HepG2 (cell line): ENCODE results near the gene PRSS21. TPM values are rescaled to one million over a fixed set of nuclear protein-coding genes. Genes with fewer than 3 reads are reported as not detected.

ENCODE experiments used
- ATAC-seq: fragments of 200-7000 bp; cut with Tn5 transposase; 3 replicates; pipeline ENCODE4 v1.9.1; 2020; ENCODE audit warnings: mild to moderate bottlenecking, moderate library complexity
- BruUV-seq: library from RNA; stranded (reverse); fragments of 400-500 nt; replicated peaks from 2 replicates; lab custom pipeline; 2021; lab: Mats Ljungman, UMichigan
- CTCF ChIA-PET: fragments of 300-600 bp; formaldehyde crosslinking; extraction: SDS; loops from one replicate; lab custom pipeline; 2021; ENCODE audit warnings: low total read pairs, inconsistent platforms, low intra/inter-chr PET ratio; lab: Yijun Ruan, JAX
- POLR2A ChIA-PET: fragments of 350-600 bp; sonication (Branson Sonifier 250); formaldehyde crosslinking; loops from one replicate; lab custom pipeline; 2020; ENCODE audit warnings: antibody characterized with exemption, inconsistent platforms; lab: Yijun Ruan, JAX
- DNase-seq: peaks from one replicate; pipeline ENCODE4 v3.0.0-alpha.2; 2015; ENCODE audit warnings: low spot score
- FAIRE-seq: peaks from 3 replicates; lab custom pipeline; 2011; peaks lifted over from hg19 to GRCh38; lab: Jason Lieb, UNC
- H2AFZ ChIP-seq: one replicate; pipeline ENCODE4 v1.6.1; 2011; ENCODE audit warnings: low read length, inconsistent platforms
- H3K27ac ChIP-seq: fragments of 300-600 bp; 3 replicates; pipeline ENCODE4 v1.8.0; 2011; ENCODE audit warnings: mixed run types, mild to moderate bottlenecking, mixed read lengths, low read length, inconsistent platforms; ENCODE audit not compliant: insufficient read depth; ENCODE audit errors: extremely low read length
- H3K27me3 ChIP-seq, 2 experiments: fragments of 200-600 bp in 1 of 2; 2 replicates in 1 of 2; 3 replicates in 1 of 2; pipeline versions ENCODE4 v1.6.0 to v1.8.0; 2011; ENCODE audit warnings: low read length in 2 of 2, mild to moderate bottlenecking in 2 of 2, moderate library complexity in 2 of 2, inconsistent platforms in 1 of 2; ENCODE audit not compliant: insufficient read depth in 2 of 2, control insufficient read depth in 1 of 2
- H3K36me3 ChIP-seq, 2 experiments: fragments of 200-600 bp in 1 of 2; replicated peaks in 1 of 2; 2 replicates in 1 of 2; 3 replicates in 1 of 2; pipeline versions ENCODE4 v1.5.1 to v1.8.0; 2011; ENCODE audit warnings: low read length in 2 of 2, inconsistent platforms in 1 of 2; ENCODE audit not compliant: insufficient read depth in 2 of 2, control insufficient read depth in 1 of 2
- H3K4me1 ChIP-seq: 2 replicates; pipeline ENCODE4 v1.5.1; 2012; ENCODE audit warnings: low read length, inconsistent platforms; ENCODE audit not compliant: insufficient read depth
- H3K4me2 ChIP-seq: 2 replicates; pipeline ENCODE4 v1.6.0; 2011; ENCODE audit warnings: low read depth, low read length, inconsistent platforms
- H3K4me3 ChIP-seq, 3 experiments: fragments of 200-600 bp in 1 of 3; sonication (generic), shearing (Covaris generic) in 1 of 3; replicated peaks in 1 of 3; 2 replicates each; pipeline ENCODE4 v1.5.1; 2011 to 2016; ENCODE audit warnings: low read length in 3 of 3, inconsistent platforms in 2 of 3, low read depth in 2 of 3, mild to moderate bottlenecking in 2 of 3, control low read depth in 1 of 3, mixed read lengths in 1 of 3; ENCODE audit not compliant: insufficient read depth in 1 of 3
- H3K79me2 ChIP-seq: one replicate; pipeline ENCODE4 v1.6.1; 2011; ENCODE audit warnings: low read length, inconsistent platforms; ENCODE audit not compliant: insufficient read depth
- H3K9ac ChIP-seq: 2 replicates; pipeline ENCODE4 v1.6.0; 2011; ENCODE audit warnings: mild to moderate bottlenecking, low read depth, low read length, inconsistent platforms; ENCODE audit not compliant: insufficient read depth
- H3K9me3 ChIP-seq: 2 replicates; pipeline ENCODE4 v1.5.1; 2012; ENCODE audit warnings: mild to moderate bottlenecking, low read length
- H4K20me1 ChIP-seq: 2 replicates; pipeline ENCODE4 v1.6.0; 2011; ENCODE audit warnings: inconsistent platforms, mild to moderate bottlenecking, low read length, moderate library complexity; ENCODE audit not compliant: insufficient read depth
- FLYWCH1 ChIP-seq: sonication (generic); formaldehyde crosslinking; IDR thresholded peaks from 2 replicates; pipeline ENCODE4 v1.8.1; 2023; ENCODE audit warnings: mild to moderate bottlenecking, missing genetic modification reagents
- FOSL2 ChIP-seq: sonication (generic); formaldehyde crosslinking; IDR thresholded peaks from 2 replicates; pipeline ENCODE4 v1.4.0; 2020; ENCODE audit warnings: missing genetic modification reagents
- HMG20B ChIP-seq: conservative IDR thresholded peaks from 2 replicates; pipeline ENCODE4 v1.6.1; 2016; ENCODE audit warnings: missing genetic modification reagents, missing compliant biosample characterization
- HNF1A ChIP-seq, 2 experiments: sonication (generic) in 1 of 2; formaldehyde crosslinking in 1 of 2; IDR thresholded peaks; 2 replicates each; pipeline versions ENCODE4 v1.4.0 to v1.6.1; 2016 to 2020; ENCODE audit warnings: borderline replicate concordance in 1 of 2, low read depth in 1 of 2, mild to moderate bottlenecking in 1 of 2, missing genetic modification reagents in 1 of 2
- PREB ChIP-seq: sonication (generic); formaldehyde crosslinking; IDR thresholded peaks from 2 replicates; pipeline ENCODE4 v1.4.0; 2020; ENCODE audit warnings: missing genetic modification reagents
- SMAD1 ChIP-seq: sonication (generic); formaldehyde crosslinking; IDR thresholded peaks from 2 replicates; pipeline ENCODE4 v1.4.0; 2020; ENCODE audit warnings: missing genetic modification reagents, low read depth, mild to moderate bottlenecking, borderline replicate concordance
- SOX5 ChIP-seq: IDR thresholded peaks from 2 replicates; pipeline ENCODE4 v1.6.1; 2016; ENCODE audit warnings: borderline replicate concordance
- TRIM22 ChIP-seq: fragments of 450-650 bp; IDR thresholded peaks from 2 replicates; pipeline ENCODE4 v1.6.1; 2017
- ZNF362 ChIP-seq: sonication (generic); formaldehyde crosslinking; IDR thresholded peaks from 2 replicates; pipeline ENCODE4 v1.4.0; 2020; ENCODE audit warnings: missing genetic modification reagents, mild to moderate bottlenecking, borderline replicate concordance
- WGBS: methylation state at CpG from one replicate; pipeline ENCODE4 v1.1.6; 2017; ENCODE audit warnings: low lambda C conversion rate; 5-methylcytosine and 5-hydroxymethylcytosine counted together
- in situ Hi-C: cut with HindIII; loops from 2 replicates; pipeline ENCODE4 v1.10.0; 2017; ENCODE audit warnings: low pct_unique_long_range_greater_than_20kb; ENCODE audit not compliant: extremely low pct_ligation_motif_present
- intact Hi-C: fragments of 100-400 bp; cut with micrococcal nuclease; formaldehyde crosslinking; loops from one replicate; pipeline ENCODE4 v1.10.0; 2022; ENCODE audit not compliant: unreplicated experiment
- polyA plus RNA-seq, 8 experiments: library from polyadenylated mRNA; depleted of rRNA in 3 of 8; stranded (reverse) in 7 of 8; unstranded in 1 of 8; fragments of >200 nt; fragmentation: Illumina TruSeq in 4 of 8; extraction: Trizol in 4 of 8; gene quantifications; 2 replicates each; pipeline versions ENCODE4 v1.2.1 to v1.2.3, GENCODE V29; 2011 to 2016; ENCODE audit warnings: low read depth in 4 of 8, missing spikeins in 1 of 8, mixed read lengths in 1 of 8; ENCODE audit not compliant: insufficient read depth in 1 of 8
- total RNA-seq, 5 experiments: library from RNA; depleted of rRNA; stranded (reverse); fragments of >200 nt; fragmentation: Illumina TruSeq; extraction: Trizol; gene quantifications; 2 replicates each; pipeline ENCODE4 v1.2.3, GENCODE V29; 2016; ENCODE audit warnings: low read depth in 1 of 5
- TF ChIP-seq, protein P1 (sequence below): sonication (generic); formaldehyde crosslinking; IDR thresholded peaks from 2 replicates; pipeline ENCODE4 v1.4.0; 2020; ENCODE audit warnings: mild to moderate bottlenecking, missing genetic modification reagents
- TF ChIP-seq, protein P2 (sequence below): sonication (generic); formaldehyde crosslinking; IDR thresholded peaks from 2 replicates; pipeline ENCODE4 v1.5.1; 2020; ENCODE audit warnings: missing genetic modification reagents, mild to moderate bottlenecking, borderline replicate concordance
- TF ChIP-seq, protein P3 (sequence below): sonication (generic); formaldehyde crosslinking; IDR thresholded peaks from 2 replicates; pipeline ENCODE4 v1.4.0; 2020; ENCODE audit warnings: mild to moderate bottlenecking, missing genetic modification reagents

Gene PRSS21
- total and polyA plus RNA-seq, 2 of the 13 experiments (the other 11 are each of a cell fraction or from before 2014, with no cell fraction given), result not detected

DNA sequence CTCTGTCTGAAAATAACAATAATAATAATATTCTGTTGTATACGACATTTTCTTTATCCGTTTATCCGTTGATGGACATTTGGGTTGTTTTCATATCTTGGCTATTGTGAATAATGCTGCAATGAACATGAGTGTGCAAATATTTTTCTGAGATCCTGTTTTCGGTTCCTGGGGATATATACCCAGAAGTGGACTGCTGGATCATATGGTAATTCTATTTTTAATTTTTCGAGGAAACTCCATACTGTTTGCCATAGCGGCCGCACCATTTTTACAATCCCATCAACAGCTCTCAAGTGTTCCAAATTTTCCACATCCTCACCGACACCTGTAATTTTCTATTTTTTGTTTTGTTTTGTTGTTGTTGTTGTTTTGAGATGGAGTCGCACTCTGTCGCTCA lies 24.1 kb upstream of the PRSS21 start (continued):
- TF ChIP-seq PREB (CRISPR knock-in tag) (no peak), SOX5 (CRISPR knock-in tag) (no peak), ZNF362 (no peak)
- TF ChIP-seq, protein P1, sequence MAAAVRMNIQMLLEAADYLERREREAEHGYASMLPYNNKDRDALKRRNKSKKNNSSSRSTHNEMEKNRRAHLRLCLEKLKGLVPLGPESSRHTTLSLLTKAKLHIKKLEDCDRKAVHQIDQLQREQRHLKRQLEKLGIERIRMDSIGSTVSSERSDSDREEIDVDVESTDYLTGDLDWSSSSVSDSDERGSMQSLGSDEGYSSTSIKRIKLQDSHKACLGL, result no peak

DNA sequence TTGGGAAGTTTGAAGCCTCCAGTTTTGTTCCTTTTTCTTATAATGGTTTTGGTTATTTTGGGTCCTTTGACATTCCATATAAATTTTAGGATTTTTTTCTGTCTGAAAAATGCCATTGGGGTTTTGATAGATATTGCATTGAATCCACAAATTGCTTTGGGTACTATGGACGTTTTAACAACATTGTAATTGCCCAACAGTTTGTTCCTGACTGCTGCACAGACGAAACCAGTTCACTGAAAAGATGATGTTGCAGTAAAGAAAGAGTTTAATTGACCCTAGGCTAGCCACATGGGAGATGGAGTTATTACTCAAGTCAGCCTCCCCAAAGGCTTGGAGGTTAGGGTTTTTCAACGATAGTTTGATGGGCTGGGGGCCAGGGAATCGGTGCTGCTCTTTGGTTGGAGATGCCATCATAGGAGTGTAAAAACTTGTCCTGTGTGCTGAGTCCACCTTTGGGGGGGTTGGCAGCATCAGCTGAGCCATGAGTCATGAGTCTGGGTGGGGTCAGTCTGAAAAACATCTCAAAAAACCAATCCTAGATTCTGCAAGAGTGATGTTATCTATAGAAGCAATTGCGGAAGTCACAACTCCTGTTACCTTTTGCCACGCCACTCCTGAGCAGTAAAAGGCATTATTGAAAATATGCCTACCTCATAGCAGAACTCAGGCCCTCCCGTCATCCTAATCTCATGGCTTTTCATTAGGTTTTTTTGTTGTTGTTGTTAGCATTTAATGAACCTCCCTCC lies 21.5 kb upstream of the PRSS21 start:
- DNase-seq (no peak), FAIRE-seq (no peak), ATAC-seq (no peak)
- Histone ChIP-seq H3K9me3 (no peaks in the 10 kb centered on the region), H2AFZ (no peak overlapping the region), H3K27ac (no peak overlapping the region), H3K36me3 (no peaks in the 10 kb centered on the region), H3K4me1 (peaks cover 26% of the 10 kb centered on the region), H3K27me3 (peaks cover 4 to 30% of the 10 kb centered on the region in 2 experiments; a peak in 4 of 5 replicates), H3K4me3 (no peak overlapping the region), H4K20me1 (no peaks in the 10 kb centered on the region), H3K9ac (no peak overlapping the region), H3K4me2 (no peak overlapping the region), H3K79me2 (no peaks in the 10 kb centered on the region)
- ChIA-PET CTCF (no interaction called here), POLR2A (no interaction called here)
- BruUV-seq, result no TSS peak
- 15% methylated on average over 7 of the region's 7 CpGs for whole genome bisulfite sequencing
- intact Hi-C loops, result no loop called here
- in situ Hi-C loops, result no loop called here
- TF ChIP-seq FLYWCH1 (CRISPR knock-in tag), result no peak
- TF ChIP-seq, protein P2, sequence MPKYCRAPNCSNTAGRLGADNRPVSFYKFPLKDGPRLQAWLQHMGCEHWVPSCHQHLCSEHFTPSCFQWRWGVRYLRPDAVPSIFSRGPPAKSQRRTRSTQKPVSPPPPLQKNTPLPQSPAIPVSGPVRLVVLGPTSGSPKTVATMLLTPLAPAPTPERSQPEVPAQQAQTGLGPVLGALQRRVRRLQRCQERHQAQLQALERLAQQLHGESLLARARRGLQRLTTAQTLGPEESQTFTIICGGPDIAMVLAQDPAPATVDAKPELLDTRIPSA (CRISPR knock-in tag), result no peak
- peak; percentile 55; the same call in 1 of the 2 replicates for TF ChIP-seq FOSL2 (CRISPR knock-in tag)
- TF ChIP-seq SMAD1 (CRISPR knock-in tag), result no peak
- TF ChIP-seq HNF1A (IDR thresholded peaks at IDR 0.05; ENCODE audit: low read depth), result no peak
- no peak for TF ChIP-seq HNF1A (CRISPR knock-in tag; IDR thresholded peaks at IDR 0.05; ENCODE audit: borderline replicate concordance)
- TF ChIP-seq, protein P3, sequence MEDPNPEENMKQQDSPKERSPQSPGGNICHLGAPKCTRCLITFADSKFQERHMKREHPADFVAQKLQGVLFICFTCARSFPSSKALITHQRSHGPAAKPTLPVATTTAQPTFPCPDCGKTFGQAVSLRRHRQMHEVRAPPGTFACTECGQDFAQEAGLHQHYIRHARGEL (CRISPR knock-in tag), result no peak
- no peak for TF ChIP-seq HMG20B (CRISPR knock-in tag)
- TF ChIP-seq TRIM22, result no peak
